ENCODE results near the gene SLC6A18.
A peak's percentile ranks its signal among the peaks of the same experiment; 100 is the strongest.

The SLC6A18 gene

GRCh38 chr5:1181451-1182359 is 43.5 kb upstream of the SLC6A18 start:
- peaks cover 24 to 44% of the 10 kb centered on the region in 2 donors for H3K4me1 ChIP-seq (ENCODE audit: control insufficient read depth in 2 of 2, insufficient read depth in 2 of 2, low read length in 2 of 2)
- H3K27me3 ChIP-seq (ENCODE audit: control insufficient read depth in 2 of 2, insufficient read depth in 2 of 2, low read length in 2 of 2) = peaks cover 0 to 2% of the 10 kb centered on the region in 2 donors
- H3K27ac ChIP-seq (ENCODE audit: low read depth in 2 of 2, low read length in 2 of 2) = no peak overlapping the region
- no peaks in the 10 kb centered on the region for H3K9me3 ChIP-seq (ENCODE audit: control insufficient read depth in 2 of 2, low read length in 2 of 2)
- H3K36me3 ChIP-seq (ENCODE audit: control insufficient read depth in 2 of 2, insufficient read depth in 2 of 2, low read length in 2 of 2) = no peaks in the 10 kb centered on the region
- H3K9ac ChIP-seq (ENCODE audit: low read depth in 1 of 2, low read length in 2 of 2) = peak overlapping the region in 1 of 2 donors; percentile 6
- no peak overlapping the region for H3K4me3 ChIP-seq (ENCODE audit: low read length in 2 of 2)

GRCh38 chr5:1182360-1182632 is 42.9 kb upstream of the SLC6A18 start:
- no peaks in the 10 kb centered on the region for H3K36me3 ChIP-seq (ENCODE audit: control insufficient read depth in 2 of 2, insufficient read depth in 2 of 2, low read length in 2 of 2)
- H3K27ac ChIP-seq (ENCODE audit: low read depth in 2 of 2, low read length in 2 of 2) = peak overlapping the region; percentile 43 to 45
- no peaks in the 10 kb centered on the region for H3K9me3 ChIP-seq (ENCODE audit: control insufficient read depth in 2 of 2, low read length in 2 of 2)
- peaks cover 0 to 2% of the 10 kb centered on the region in 2 donors for H3K27me3 ChIP-seq (ENCODE audit: control insufficient read depth in 2 of 2, insufficient read depth in 2 of 2, low read length in 2 of 2)
- H3K9ac ChIP-seq (ENCODE audit: low read depth in 1 of 2, low read length in 2 of 2) = no peak overlapping the region
- H3K4me1 ChIP-seq (ENCODE audit: control insufficient read depth in 2 of 2, insufficient read depth in 2 of 2, low read length in 2 of 2) = peaks cover 24 to 44% of the 10 kb centered on the region in 2 donors
- H3K4me3 ChIP-seq (ENCODE audit: low read length in 2 of 2) = peak overlapping the region in 1 of 2 donors; percentile 37

GRCh38 chr5:1182633-1183423 is 42.4 kb upstream of the SLC6A18 start:
- Histone ChIP-seq H3K9me3 (ENCODE audit: control insufficient read depth in 2 of 2, low read length in 2 of 2) (no peaks in the 10 kb centered on the region), H3K36me3 (ENCODE audit: control insufficient read depth in 2 of 2, insufficient read depth in 2 of 2, low read length in 2 of 2) (no peaks in the 10 kb centered on the region), H3K27ac (ENCODE audit: low read depth in 2 of 2, low read length in 2 of 2) (peak overlapping the region; percentile 43 to 59), H3K9ac (ENCODE audit: low read depth in 1 of 2, low read length in 2 of 2) (peak overlapping the region in 1 of 2 donors; percentile 14), H3K27me3 (ENCODE audit: control insufficient read depth in 2 of 2, insufficient read depth in 2 of 2, low read length in 2 of 2) (peaks cover 0 to 2% of the 10 kb centered on the region in 2 donors), H3K4me1 (ENCODE audit: control insufficient read depth in 2 of 2, insufficient read depth in 2 of 2, low read length in 2 of 2) (peaks cover 28 to 46% of the 10 kb centered on the region in 2 donors), H3K4me3 (ENCODE audit: low read length in 2 of 2) (peak overlapping the region in 1 of 2 donors; percentile 37)

GRCh38 chr5:1183424-1184162 is 41.6 kb upstream of the SLC6A18 start:
- Histone ChIP-seq H3K27me3 (ENCODE audit: control insufficient read depth in 2 of 2, insufficient read depth in 2 of 2, low read length in 2 of 2) (peaks cover 0 to 2% of the 10 kb centered on the region in 2 donors), H3K27ac (ENCODE audit: low read depth in 2 of 2, low read length in 2 of 2) (peak overlapping the region in 1 of 2 donors; percentile 59), H3K9ac (ENCODE audit: low read depth in 1 of 2, low read length in 2 of 2) (peak overlapping the region in 1 of 2 donors; percentile 14), H3K36me3 (ENCODE audit: control insufficient read depth in 2 of 2, insufficient read depth in 2 of 2, low read length in 2 of 2) (no peaks in the 10 kb centered on the region), H3K9me3 (ENCODE audit: control insufficient read depth in 2 of 2, low read length in 2 of 2) (no peaks in the 10 kb centered on the region), H3K4me1 (ENCODE audit: control insufficient read depth in 2 of 2, insufficient read depth in 2 of 2, low read length in 2 of 2) (peaks cover 31 to 48% of the 10 kb centered on the region in 2 donors), H3K4me3 (ENCODE audit: low read length in 2 of 2) (no peak overlapping the region)

GRCh38 chr5:1184163-1184470 is 41.1 kb upstream of the SLC6A18 start:
- Histone ChIP-seq H3K27ac (ENCODE audit: low read depth in 2 of 2, low read length in 2 of 2) (no peak overlapping the region), H3K27me3 (ENCODE audit: control insufficient read depth in 2 of 2, insufficient read depth in 2 of 2, low read length in 2 of 2) (peaks cover 0 to 2% of the 10 kb centered on the region in 2 donors), H3K4me3 (ENCODE audit: low read length in 2 of 2) (no peak overlapping the region), H3K4me1 (ENCODE audit: control insufficient read depth in 2 of 2, insufficient read depth in 2 of 2, low read length in 2 of 2) (peaks cover 31 to 48% of the 10 kb centered on the region in 2 donors), H3K36me3 (ENCODE audit: control insufficient read depth in 2 of 2, insufficient read depth in 2 of 2, low read length in 2 of 2) (no peaks in the 10 kb centered on the region), H3K9ac (ENCODE audit: low read depth in 1 of 2, low read length in 2 of 2) (no peak overlapping the region), H3K9me3 (ENCODE audit: control insufficient read depth in 2 of 2, low read length in 2 of 2) (no peaks in the 10 kb centered on the region)

GRCh38 chr5:1184481-1184880 is 40.7 kb upstream of the SLC6A18 start:
- Histone ChIP-seq H3K9me3 (ENCODE audit: control insufficient read depth in 2 of 2, low read length in 2 of 2) (no peaks in the 10 kb centered on the region), H3K27ac (ENCODE audit: low read depth in 2 of 2, low read length in 2 of 2) (no peak overlapping the region), H3K9ac (ENCODE audit: low read depth in 1 of 2, low read length in 2 of 2) (no peak overlapping the region), H3K4me3 (ENCODE audit: low read length in 2 of 2) (no peak overlapping the region), H3K27me3 (ENCODE audit: control insufficient read depth in 2 of 2, insufficient read depth in 2 of 2, low read length in 2 of 2) (peaks cover 0 to 4% of the 10 kb centered on the region in 2 donors), H3K4me1 (ENCODE audit: control insufficient read depth in 2 of 2, insufficient read depth in 2 of 2, low read length in 2 of 2) (peaks cover 31 to 48% of the 10 kb centered on the region in 2 donors), H3K36me3 (ENCODE audit: control insufficient read depth in 2 of 2, insufficient read depth in 2 of 2, low read length in 2 of 2) (no peaks in the 10 kb centered on the region)

GRCh38 chr5:1185038-1185627 is 40.0 kb upstream of the SLC6A18 start:
- no peaks in the 10 kb centered on the region for H3K36me3 ChIP-seq (ENCODE audit: control insufficient read depth in 2 of 2, insufficient read depth in 2 of 2, low read length in 2 of 2)
- peaks cover 31 to 48% of the 10 kb centered on the region in 2 donors for H3K4me1 ChIP-seq (ENCODE audit: control insufficient read depth in 2 of 2, insufficient read depth in 2 of 2, low read length in 2 of 2)
- no peaks in the 10 kb centered on the region for H3K9me3 ChIP-seq (ENCODE audit: control insufficient read depth in 2 of 2, low read length in 2 of 2)
- H3K9ac ChIP-seq (ENCODE audit: low read depth in 1 of 2, low read length in 2 of 2) = no peak overlapping the region
- peaks cover 0 to 5% of the 10 kb centered on the region in 2 donors for H3K27me3 ChIP-seq (ENCODE audit: control insufficient read depth in 2 of 2, insufficient read depth in 2 of 2, low read length in 2 of 2)
- H3K4me3 ChIP-seq (ENCODE audit: low read length in 2 of 2) = no peak overlapping the region
- H3K27ac ChIP-seq (ENCODE audit: low read depth in 2 of 2, low read length in 2 of 2) = no peak overlapping the region

- Histone ChIP-seq H3K27me3 (ENCODE audit: control insufficient read depth in 2 of 2, insufficient read depth in 2 of 2, low read length in 2 of 2) (peaks cover 0 to 6% of the 10 kb centered on the region in 2 donors), H3K9ac (ENCODE audit: low read depth in 1 of 2, low read length in 2 of 2) (peak overlapping the region in 1 of 2 donors; percentile 6), H3K27ac (ENCODE audit: low read depth in 2 of 2, low read length in 2 of 2) (no peak overlapping the region), H3K4me3 (ENCODE audit: low read length in 2 of 2) (no peak overlapping the region), H3K4me1 (ENCODE audit: control insufficient read depth in 2 of 2, insufficient read depth in 2 of 2, low read length in 2 of 2) (peaks cover 31 to 48% of the 10 kb centered on the region in 2 donors), H3K36me3 (ENCODE audit: control insufficient read depth in 2 of 2, insufficient read depth in 2 of 2, low read length in 2 of 2) (no peaks in the 10 kb centered on the region), H3K9me3 (ENCODE audit: control insufficient read depth in 2 of 2, low read length in 2 of 2) (no peaks in the 10 kb centered on the region)
These were observed 39.4 kb upstream of the SLC6A18 start for GRCh38 chr5:1185629-1186350.
